Gastroesophageal sphincter (tissue), 3 donors: ENCODE results near the gene MIPOL1.

Source experiments
- CTCF ChIP-seq, 4 experiments: fragments of 200-600 bp in 2 of 4; fragments of 450-650 bp in 2 of 4; sonication (generic) in 1 of 4; IDR thresholded peaks; one replicate each; pipeline ENCODE4 v1.5.1; 2017 to 2019; ENCODE audit warnings: antibody characterized with exemption in 4 of 4, mild to moderate bottlenecking in 2 of 4, moderate library complexity in 2 of 4
- EP300 ChIP-seq: sonication (generic); formaldehyde crosslinking; IDR thresholded peaks from one replicate; pipeline ENCODE4 v1.6.1; 2017; ENCODE audit warnings: antibody characterized with exemption, mild to moderate bottlenecking
- POLR2A ChIP-seq, 2 donors: fragments of 450-650 bp; IDR thresholded peaks; one replicate each; pipeline ENCODE4 v1.6.1; 2017; ENCODE audit warnings: antibody characterized with exemption in 2 of 2, mild to moderate bottlenecking in 2 of 2, moderate library complexity in 1 of 2
- POLR2AphosphoS5 ChIP-seq: sonication (generic); formaldehyde crosslinking; IDR thresholded peaks from one replicate; pipeline ENCODE4 v1.6.1; 2017; ENCODE audit warnings: antibody characterized with exemption

GRCh38 chr14:37251775-37252174 is 54.0 kb downstream of the MIPOL1 start:
- TF ChIP-seq POLR2A (IDR thresholded peaks at IDR 0.05) (no peak), CTCF (IDR thresholded peaks at IDR 0.05) (no peak), EP300 (no peak), POLR2AphosphoS5 (no peak)
